ENCODE results near the gene PDE10A. TPM values are rescaled to one million over a fixed set of nuclear protein-coding genes. Genes with fewer than 3 reads are reported as not detected.
"Not testable (repeated sequence)": the region's sequence is repeated elsewhere in the genome, so short reads cannot be mapped to it uniquely, and the experiment has no call there.

PDE10A gene
- total and polyA plus RNA-seq, 8 donors: 0.78 to 58.2 (median 4.0) TPM; not detected in 1

DNA sequence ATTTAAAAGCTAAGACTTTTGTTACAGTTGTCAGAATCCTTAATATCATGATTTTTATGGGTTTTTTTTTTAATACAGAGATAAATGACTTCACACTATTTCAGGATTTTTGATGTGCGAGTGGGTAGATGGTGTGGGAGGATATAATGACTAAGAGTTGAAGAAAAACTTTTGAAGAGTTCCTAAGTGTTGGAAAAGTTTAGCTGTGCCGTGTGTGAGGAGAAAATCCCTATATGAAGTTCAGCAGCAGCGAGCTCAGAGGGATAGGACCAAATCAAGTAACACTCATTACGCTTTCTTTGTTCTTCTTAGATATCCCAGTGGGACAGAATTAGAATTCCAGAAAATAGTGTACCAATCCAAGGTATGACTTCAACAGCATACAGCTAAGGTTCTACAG is 34.1 kb downstream of the PDE10A start:
- intact Hi-C loops (cut with DNase I; ENCODE audit: low total_unique reads): no loop called here
- H3K27me3 ChIP-seq: no peaks in the 10 kb centered on the region
- no peaks in the 10 kb centered on the region for H3K36me3 ChIP-seq
- TF ChIP-seq POLR2AphosphoS5 (IDR thresholded peaks at IDR 0.05): no peak
- TF ChIP-seq EP300 (IDR thresholded peaks at IDR 0.05): no peak
- TF ChIP-seq POLR2A (IDR thresholded peaks at IDR 0.05): no peak
- TF ChIP-seq, protein P1, sequence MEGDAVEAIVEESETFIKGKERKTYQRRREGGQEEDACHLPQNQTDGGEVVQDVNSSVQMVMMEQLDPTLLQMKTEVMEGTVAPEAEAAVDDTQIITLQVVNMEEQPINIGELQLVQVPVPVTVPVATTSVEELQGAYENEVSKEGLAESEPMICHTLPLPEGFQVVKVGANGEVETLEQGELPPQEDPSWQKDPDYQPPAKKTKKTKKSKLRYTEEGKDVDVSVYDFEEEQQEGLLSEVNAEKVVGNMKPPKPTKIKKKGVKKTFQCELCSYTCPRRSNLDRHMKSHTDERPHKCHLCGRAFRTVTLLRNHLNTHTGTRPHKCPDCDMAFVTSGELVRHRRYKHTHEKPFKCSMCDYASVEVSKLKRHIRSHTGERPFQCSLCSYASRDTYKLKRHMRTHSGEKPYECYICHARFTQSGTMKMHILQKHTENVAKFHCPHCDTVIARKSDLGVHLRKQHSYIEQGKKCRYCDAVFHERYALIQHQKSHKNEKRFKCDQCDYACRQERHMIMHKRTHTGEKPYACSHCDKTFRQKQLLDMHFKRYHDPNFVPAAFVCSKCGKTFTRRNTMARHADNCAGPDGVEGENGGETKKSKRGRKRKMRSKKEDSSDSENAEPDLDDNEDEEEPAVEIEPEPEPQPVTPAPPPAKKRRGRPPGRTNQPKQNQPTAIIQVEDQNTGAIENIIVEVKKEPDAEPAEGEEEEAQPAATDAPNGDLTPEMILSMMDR (IDR thresholded peaks at IDR 0.05): no peak
- H3K9me3 ChIP-seq: no peaks in the 10 kb centered on the region
- DNase-seq: no peak
- H3K4me3 ChIP-seq: no peak overlapping the region
- peaks cover 0 to 2% (median 0%) of the 10 kb centered on the region in 4 donors for H3K4me1 ChIP-seq
- WGBS, 5 donors: 88 to 95% (median 92%) methylated on average over 4 of the region's 4 CpGs
- H3K27ac ChIP-seq: no peak overlapping the region

- no peaks in the 10 kb centered on the region for H3K27me3 ChIP-seq
- WGBS, 5 donors: 65 to 79% (median 77%) methylated on average over 4 of the region's 4 CpGs
- H3K4me3 ChIP-seq: no peak overlapping the region
- TF ChIP-seq, protein P1 (IDR thresholded peaks at IDR 0.05): no peak
- TF ChIP-seq EP300 (IDR thresholded peaks at IDR 0.05) (no peak), POLR2AphosphoS5 (IDR thresholded peaks at IDR 0.05) (no peak), POLR2A (IDR thresholded peaks at IDR 0.05) (no peak)
- H3K9me3 ChIP-seq: no peaks in the 10 kb centered on the region
- H3K36me3 ChIP-seq: no peaks in the 10 kb centered on the region
- H3K4me1 ChIP-seq: no peaks in the 10 kb centered on the region
- DNase-seq: no peak
- intact Hi-C loops (cut with DNase I; ENCODE audit: low total_unique reads): no loop called here
- no peak overlapping the region for H3K27ac ChIP-seq
These were observed 35.7 kb downstream of the PDE10A start for GRCh38 chr6:165627366-165627765.

- Histone ChIP-seq H3K27ac (no peak overlapping the region), H3K4me3 (no peak overlapping the region), H3K4me1 (no peaks in the 10 kb centered on the region), H3K9me3 (no peaks in the 10 kb centered on the region), H3K36me3 (no peaks in the 10 kb centered on the region), H3K27me3 (no peaks in the 10 kb centered on the region)
- TF ChIP-seq POLR2AphosphoS5 (IDR thresholded peaks at IDR 0.05): no peak
- no peak for TF ChIP-seq POLR2A (IDR thresholded peaks at IDR 0.05)
- TF ChIP-seq EP300 (IDR thresholded peaks at IDR 0.05): no peak
- DNase-seq: no peak
- intact Hi-C loops (cut with DNase I; ENCODE audit: low total_unique reads): no loop called here
- 57 to 78% (median 74%) methylated on average over 6 of the region's 6 CpGs for WGBS, 5 donors
These were observed 36.3 kb downstream of the PDE10A start for GRCh38 chr6:165626711-165627110.

DNA sequence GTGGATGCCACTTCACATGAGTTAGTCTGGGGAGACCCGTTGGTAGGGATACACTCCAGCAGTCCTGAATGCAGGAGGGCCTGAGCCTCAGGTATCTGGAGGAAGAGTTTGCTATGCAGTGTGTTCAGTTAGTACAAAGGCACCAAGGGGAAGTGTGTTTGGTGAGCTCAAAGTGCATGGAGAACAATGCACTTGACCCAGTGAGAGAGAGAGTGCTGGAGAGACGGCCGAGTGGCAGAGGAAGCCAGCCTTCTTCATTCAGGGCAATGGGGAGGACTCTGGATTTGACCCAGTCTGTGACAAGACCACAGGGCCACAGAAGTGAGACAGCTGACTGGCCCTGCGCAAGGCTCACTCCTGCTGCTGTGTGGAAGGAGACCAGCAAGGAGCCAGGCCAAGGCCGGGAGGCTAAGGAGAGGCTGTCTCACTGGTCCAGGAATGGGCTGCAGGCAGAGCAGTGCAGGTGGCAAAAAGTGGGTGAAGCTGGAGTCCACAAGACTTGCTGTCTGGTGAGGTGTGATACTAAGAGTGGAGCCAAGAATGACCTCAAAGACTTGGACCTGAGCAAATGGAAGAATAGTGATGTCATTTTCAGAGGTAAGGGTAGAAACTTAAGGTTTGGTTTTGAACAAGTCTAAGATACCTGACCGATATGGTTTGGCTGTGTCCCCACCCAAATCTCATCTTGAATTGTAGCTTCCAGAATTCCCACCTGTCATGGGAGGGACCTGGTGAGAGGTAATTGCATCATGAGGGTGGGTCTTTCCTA is 38.0 kb downstream of the PDE10A start:
- H3K36me3 ChIP-seq: no peaks in the 10 kb centered on the region
- DNase-seq: no peak
- TF ChIP-seq, protein P1 (IDR thresholded peaks at IDR 0.05): no peak
- TF ChIP-seq POLR2A (IDR thresholded peaks at IDR 0.05): no peak
- TF ChIP-seq EP300 (IDR thresholded peaks at IDR 0.05): no peak
- no peak for TF ChIP-seq POLR2AphosphoS5 (IDR thresholded peaks at IDR 0.05)
- intact Hi-C loops (cut with DNase I; ENCODE audit: low total_unique reads): no loop called here
- WGBS, 5 donors: 83 to 90% (median 85%) methylated on average over 6 of the region's 6 CpGs
- no peaks in the 10 kb centered on the region for H3K9me3 ChIP-seq
- no peaks in the 10 kb centered on the region for H3K27me3 ChIP-seq
- H3K4me1 ChIP-seq: no peaks in the 10 kb centered on the region
- H3K4me3 ChIP-seq: no peak overlapping the region
- H3K27ac ChIP-seq: no peak overlapping the region

DNA sequence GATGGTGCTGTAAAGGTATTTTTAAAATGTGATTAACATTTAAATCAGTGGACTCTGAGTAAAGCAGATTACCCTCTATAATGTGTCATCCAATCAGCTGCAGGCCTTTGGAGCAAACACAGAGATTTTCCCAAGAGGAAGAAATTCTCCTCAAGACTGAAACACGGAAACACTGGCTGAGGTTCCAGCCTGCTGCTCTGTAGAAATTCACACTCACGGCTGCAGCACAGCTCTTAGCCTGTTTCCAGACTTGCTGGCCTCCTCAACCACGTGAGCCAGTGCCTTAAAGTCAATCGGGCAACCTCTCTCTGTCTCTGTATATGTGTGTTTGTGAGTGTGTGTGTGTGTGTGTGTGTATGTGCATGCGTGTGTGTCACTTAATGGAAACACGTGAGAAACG is 41.1 kb downstream of the PDE10A start:
- TF ChIP-seq POLR2A (IDR thresholded peaks at IDR 0.05) (no peak), EP300 (IDR thresholded peaks at IDR 0.05) (no peak), POLR2AphosphoS5 (IDR thresholded peaks at IDR 0.05) (no peak)
- TF ChIP-seq, protein P1 (IDR thresholded peaks at IDR 0.05): no peak
- H3K27ac ChIP-seq: no peak overlapping the region
- H3K36me3 ChIP-seq: no peaks in the 10 kb centered on the region
- 82 to 91% (median 90%) methylated on average over 7 of the region's 7 CpGs for WGBS, 5 donors
- no peaks in the 10 kb centered on the region for H3K4me1 ChIP-seq
- no peak for DNase-seq
- intact Hi-C loops (cut with DNase I; ENCODE audit: low total_unique reads): no loop called here
- no peaks in the 10 kb centered on the region for H3K27me3 ChIP-seq
- no peak overlapping the region for H3K4me3 ChIP-seq
- H3K9me3 ChIP-seq: no peaks in the 10 kb centered on the region

DNA sequence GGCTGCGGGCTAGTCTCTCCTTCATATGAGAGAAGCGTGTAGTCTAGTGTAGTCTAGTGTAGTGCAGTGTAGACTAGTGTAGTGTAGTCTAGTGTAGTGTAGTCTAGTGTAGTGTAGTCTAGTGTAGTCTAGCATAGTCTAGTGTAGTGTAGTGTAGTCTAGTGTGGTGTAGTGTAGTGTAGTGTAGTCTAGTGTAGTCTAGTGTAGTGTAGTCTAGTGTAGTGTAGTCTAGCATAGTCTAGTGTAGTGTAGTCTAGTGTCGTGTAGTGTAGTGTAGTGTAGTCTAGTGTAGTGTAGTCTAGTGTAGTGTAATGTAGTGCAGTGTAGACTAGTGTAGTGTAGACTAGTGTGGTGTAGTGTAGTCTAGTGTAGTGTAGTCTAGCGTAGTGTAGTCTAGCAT is 44.1 kb downstream of the PDE10A start:
- H3K27ac ChIP-seq; intact Hi-C loops (cut with DNase I; ENCODE audit: low total_unique reads); H3K27me3 ChIP-seq; H3K4me3 ChIP-seq; H3K4me1 ChIP-seq; DNase-seq; H3K9me3 ChIP-seq; H3K36me3 ChIP-seq: not testable (repeated sequence)
- 89 to 98% (median 97%) methylated on average over 4 of the region's 4 CpGs for WGBS, 5 donors
